GM12878 (cell line): ENCODE data around the gene MARCKSL1. TPM values are rescaled to one million over a fixed set of nuclear protein-coding genes. Genes with fewer than 3 reads are reported as not detected.

Source experiments
- ATAC-seq: fragments of 200-7000 bp; cut with Tn5 transposase; 3 replicates; pipeline ENCODE4 v1.9.1; 2020; ENCODE audit warnings: mild to moderate bottlenecking, moderate library complexity
- BruUV-seq: library from RNA; stranded (reverse); fragments of 400-500 nt; replicated peaks from 2 replicates; lab custom pipeline; 2021; lab: Mats Ljungman, UMichigan
- CTCF ChIA-PET: fragments of 300-600 bp; sonication (Branson Sonifier 250); formaldehyde crosslinking; extraction: SDS; loops from one replicate; lab custom pipeline; 2021; ENCODE audit warnings: inconsistent platforms; lab: Yijun Ruan, JAX
- POLR2A ChIA-PET: fragments of 350-600 bp; formaldehyde crosslinking; extraction: SDS; loops from one replicate; lab custom pipeline; 2021; ENCODE audit warnings: inconsistent platforms; lab: Charles Lee
- RAD21 ChIA-PET: fragments of 300-600 bp; sonication (Branson Sonifier 250); formaldehyde crosslinking; loops from one replicate; lab custom pipeline; 2023; ENCODE audit warnings: antibody characterized with exemption; ENCODE audit not compliant: unreplicated experiment; lab: Charles Lee
- SMC1A ChIA-PET: fragments of 300-600 bp; sonication (Branson Sonifier 250); formaldehyde crosslinking; loops from one replicate; lab custom pipeline; 2023; ENCODE audit not compliant: unreplicated experiment, uncharacterized antibody; lab: Charles Lee
- DNase-seq: peaks from one replicate; pipeline ENCODE4 v3.0.0-alpha.2; 2011; ENCODE audit warnings: low read depth, low spot score
- FAIRE-seq: peaks from 3 replicates; lab custom pipeline; 2011; peaks lifted over from hg19 to GRCh38; lab: Jason Lieb, UNC
- H2AFZ ChIP-seq: 2 replicates; pipeline ENCODE4 v1.6.0; 2011; ENCODE audit warnings: low read depth, low read length, control low read depth; ENCODE audit not compliant: control insufficient read depth
- H3K27ac ChIP-seq: 2 replicates; pipeline ENCODE4 v1.5.1; 2011; ENCODE audit warnings: control low read depth; ENCODE audit not compliant: control insufficient read depth, insufficient read depth
- H3K27me3 ChIP-seq, 2 experiments: replicated peaks in 1 of 2; 2 replicates each; pipeline versions ENCODE4 v1.6.0 to v1.6.1; 2011; ENCODE audit warnings: low read length in 1 of 2; ENCODE audit not compliant: control insufficient read depth in 2 of 2, insufficient read depth in 2 of 2
- H3K36me3 ChIP-seq, 2 experiments: 2 replicates each; pipeline ENCODE4 v1.5.1; 2011; ENCODE audit warnings: low read length in 1 of 2; ENCODE audit not compliant: control insufficient read depth in 2 of 2, insufficient read depth in 2 of 2
- H3K4me1 ChIP-seq: 2 replicates; pipeline ENCODE4 v1.6.1; 2011; ENCODE audit warnings: mild to moderate bottlenecking, low read length, moderate library complexity, mixed read lengths; ENCODE audit not compliant: control insufficient read depth, insufficient read depth
- H3K4me2 ChIP-seq: 2 replicates; pipeline ENCODE4 v1.6.0; 2011; ENCODE audit warnings: control low read depth; ENCODE audit not compliant: control insufficient read depth, insufficient read depth
- H3K4me3 ChIP-seq: fragments of 200-600 bp; sonication (generic); 2 replicates; pipeline ENCODE4 v1.5.1; 2016
- H3K79me2 ChIP-seq: 2 replicates; pipeline ENCODE4 v1.6.0; 2011; ENCODE audit warnings: low read length; ENCODE audit not compliant: control insufficient read depth, insufficient read depth
- H3K9ac ChIP-seq: 2 replicates; pipeline ENCODE4 v1.8.0; 2011; ENCODE audit warnings: low read length, control low read depth, mixed read lengths; ENCODE audit not compliant: control insufficient read depth, insufficient read depth
- H3K9me3 ChIP-seq: replicated peaks from 3 replicates; pipeline ENCODE4 v1.5.1; 2011; ENCODE audit warnings: mild to moderate bottlenecking, low read length; ENCODE audit not compliant: control insufficient read depth, insufficient read depth
- H4K20me1 ChIP-seq: 2 replicates; pipeline ENCODE4 v1.6.0; 2011; ENCODE audit not compliant: control insufficient read depth, insufficient read depth
- EP300 ChIP-seq, 2 experiments: fragments of 150-350 bp in 1 of 2; IDR thresholded peaks; 2 replicates each; pipeline ENCODE4 v1.6.1; 2011 to 2012; ENCODE audit warnings: low read depth in 2 of 2, low read length in 2 of 2, borderline replicate concordance in 1 of 2, improper control_type of control experiment in 1 of 2, inconsistent platforms in 1 of 2; ENCODE audit not compliant: control insufficient read depth in 1 of 2
- ETV6 ChIP-seq, 2 experiments: fragments of 450-650 bp in 1 of 2; IDR thresholded peaks in 1 of 2; conservative IDR thresholded peaks in 1 of 2; 2 replicates each; pipeline ENCODE4 v1.6.1; 2014; ENCODE audit warnings: antibody characterized with exemption in 1 of 2, borderline replicate concordance in 1 of 2, low read depth in 1 of 2, mild to moderate bottlenecking in 1 of 2, moderate library complexity in 1 of 2
- HSF1 ChIP-seq: fragments of 150-350 bp; IDR thresholded peaks from 2 replicates; pipeline ENCODE4 v1.6.1; 2014; ENCODE audit warnings: mild to moderate bottlenecking, low read depth, low read length
- MYB ChIP-seq: fragments of 150-350 bp; IDR thresholded peaks from 2 replicates; pipeline ENCODE4 v1.6.1; 2014; ENCODE audit warnings: mild to moderate bottlenecking, low read depth, low read length, borderline replicate concordance
- NFIC ChIP-seq: IDR thresholded peaks from 2 replicates; pipeline ENCODE4 v1.6.1; 2012; ENCODE audit warnings: low read depth, mild to moderate bottlenecking, inconsistent platforms, low read length, moderate library complexity
- NR2C1 ChIP-seq: fragments of 450-650 bp; IDR thresholded peaks from 2 replicates; pipeline ENCODE4 v1.6.1; 2017; ENCODE audit warnings: antibody characterized with exemption, mild to moderate bottlenecking, moderate library complexity
- NR2F1 ChIP-seq: fragments of 450-650 bp; conservative IDR thresholded peaks from 2 replicates; pipeline ENCODE4 v1.6.1; 2017; ENCODE audit warnings: mild to moderate bottlenecking
- PAX5 ChIP-seq: IDR thresholded peaks from 2 replicates; pipeline ENCODE4 v1.6.1; 2011; ENCODE audit warnings: low read depth, low read length, borderline replicate concordance
- PBX3 ChIP-seq: IDR thresholded peaks from 2 replicates; pipeline ENCODE4 v1.6.1; 2011; ENCODE audit warnings: mild to moderate bottlenecking, low read depth, low read length, moderate library complexity; ENCODE audit not compliant: insufficient replicate concordance
- PKNOX1 ChIP-seq: fragments of 450-650 bp; IDR thresholded peaks from 2 replicates; pipeline ENCODE4 v1.6.1; 2016; ENCODE audit warnings: mild to moderate bottlenecking
- SMAD1 ChIP-seq: fragments of 450-650 bp; IDR thresholded peaks from 2 replicates; pipeline ENCODE4 v1.6.1; 2018; ENCODE audit warnings: mild to moderate bottlenecking, low read depth; ENCODE audit not compliant: partially characterized antibody
- STAT3 ChIP-seq: IDR thresholded peaks from 2 replicates; pipeline ENCODE4 v1.6.1; 2011; ENCODE audit warnings: low read depth, low read length, improper control_type of control experiment
- WRNIP1 ChIP-seq: IDR thresholded peaks from 2 replicates; pipeline ENCODE4 v1.6.1; 2011; ENCODE audit warnings: low read depth, low read length, improper control_type of control experiment, borderline replicate concordance
- ZNF384 ChIP-seq: IDR thresholded peaks from 2 replicates; pipeline ENCODE4 v1.6.1; 2012; ENCODE audit warnings: low read depth, mild to moderate bottlenecking, low read length, improper control_type of control experiment, borderline replicate concordance
- WGBS: methylation state at CpG from one replicate; pipeline ENCODE4 v1.1.6; 2016; ENCODE audit warnings: low lambda C conversion rate; ENCODE audit not compliant: insufficient replicate concordance, insufficient coverage; ENCODE audit errors: missing lambda C conversion rate; 5-methylcytosine and 5-hydroxymethylcytosine counted together
- in situ Hi-C: fragments of 300-500 bp; cut with MboI; formaldehyde crosslinking; loops from 9 replicates; pipeline ENCODE4 v1.14.3; 2018; ENCODE audit warnings: mixed read lengths
- intact Hi-C: fragments of 100-400 bp; cut with micrococcal nuclease; formaldehyde crosslinking; loops from one replicate; pipeline ENCODE4 v1.14.2; 2022; ENCODE audit not compliant: unreplicated experiment
- polyA plus RNA-seq, 11 experiments: library from polyadenylated mRNA; depleted of rRNA in 4 of 11; unstranded in 6 of 11; stranded (reverse) in 5 of 11; fragments of >200 nt; fragmentation: Nextera tagmentation in 4 of 11; fragmentation: Illumina TruSeq in 1 of 11; extraction: Ambion mirVana in 4 of 11; extraction: Trizol in 1 of 11; gene quantifications; 1 replicate in 1 of 11; 2 replicates in 10 of 11; pipeline versions ENCODE4 v1.2.1 to v1.2.3, GENCODE V29; 2011 to 2016; ENCODE audit warnings: inconsistent platforms in 2 of 11, missing spikeins in 2 of 11, low read depth in 1 of 11
- total RNA-seq, 4 experiments: library from RNA; depleted of rRNA in 3 of 4; stranded (reverse); fragments of >200 nt in 3 of 4; fragmentation: Illumina TruSeq in 1 of 4; extraction: Trizol in 1 of 4; gene quantifications; 2 replicates each; pipeline versions ENCODE4 v1.2.1 to v1.2.3, GENCODE V29; 2013 to 2021
- TF ChIP-seq, protein P1 (sequence below): IDR thresholded peaks from 2 replicates; pipeline ENCODE4 v1.6.1; 2011; ENCODE audit warnings: low read depth, low read length, improper control_type of control experiment, borderline replicate concordance
- TF ChIP-seq, protein P2 (sequence below): IDR thresholded peaks from 2 replicates; pipeline ENCODE4 v1.6.1; 2012; ENCODE audit warnings: low read depth, low read length, improper control_type of control experiment

MARCKSL1 gene
- total and polyA plus RNA-seq, 10 of the 15 experiments (the other 5 are each of a cell fraction or from before 2014, with no cell fraction given), result 14.5 to 225 (median 158) TPM

- no peak for TF ChIP-seq PBX3
- TF ChIP-seq NFIC, result no peak
- no peak for TF ChIP-seq PKNOX1
- no peak for TF ChIP-seq NR2F1
- no peak for TF ChIP-seq WRNIP1
- TF ChIP-seq STAT3, result no peak
- no peak for TF ChIP-seq NR2C1
Observed at GRCh38 chr1:32358435-32358834, 22.4 kb upstream of the MARCKSL1 start (continued).

DNA sequence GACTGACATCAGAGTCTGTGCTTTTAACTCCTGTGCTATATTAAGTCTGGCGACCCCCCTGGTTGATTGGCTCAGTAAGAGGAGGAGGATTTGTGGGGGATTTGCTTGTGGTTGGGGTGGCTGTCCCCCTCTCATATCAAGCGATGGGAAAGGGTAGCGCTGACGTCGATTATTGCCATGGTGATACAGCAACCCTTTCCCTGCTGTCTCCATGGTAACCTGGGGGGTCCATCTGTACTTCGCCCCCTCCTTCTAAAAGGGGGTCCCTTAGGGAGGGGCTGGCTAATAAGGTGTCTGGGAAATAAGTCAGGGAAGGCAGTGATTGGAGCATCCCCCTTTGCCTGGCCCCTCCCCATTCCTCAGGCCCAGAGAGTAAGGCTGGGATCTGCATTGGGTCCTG is 21.6 kb upstream of the MARCKSL1 start:
- Histone ChIP-seq H3K27me3 (no peaks in the 10 kb centered on the region), H4K20me1 (no peaks in the 10 kb centered on the region), H2AFZ (no peak overlapping the region), H3K4me2 (no peak overlapping the region), H3K4me3 (no peak overlapping the region)
- intact Hi-C loops, result no loop called here
- FAIRE-seq, result no peak
- SMC1A ChIA-PET, result no interaction called here
- in situ Hi-C loops, result no loop called here
- POLR2A ChIA-PET, result no interaction called here
- TF ChIP-seq PAX5 (no peak), HSF1 (no peak), EP300 (IDR thresholded peaks at IDR 0.05; ENCODE audit: borderline replicate concordance in 1 of 2, control insufficient read depth in 1 of 2, low read depth in 2 of 2, low read length in 2 of 2) (no peak), SMAD1 (no peak), ETV6 (conservative IDR thresholded peaks at IDR 0.05 in 1 of 2, IDR thresholded peaks at IDR 0.05 in 1 of 2; ENCODE audit: borderline replicate concordance in 1 of 2, low read depth in 1 of 2) (no peak), MYB (no peak), ZNF384 (no peak)
- TF ChIP-seq, protein P1, sequence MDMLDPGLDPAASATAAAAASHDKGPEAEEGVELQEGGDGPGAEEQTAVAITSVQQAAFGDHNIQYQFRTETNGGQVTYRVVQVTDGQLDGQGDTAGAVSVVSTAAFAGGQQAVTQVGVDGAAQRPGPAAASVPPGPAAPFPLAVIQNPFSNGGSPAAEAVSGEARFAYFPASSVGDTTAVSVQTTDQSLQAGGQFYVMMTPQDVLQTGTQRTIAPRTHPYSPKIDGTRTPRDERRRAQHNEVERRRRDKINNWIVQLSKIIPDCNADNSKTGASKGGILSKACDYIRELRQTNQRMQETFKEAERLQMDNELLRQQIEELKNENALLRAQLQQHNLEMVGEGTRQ, result no peak
- TF ChIP-seq, protein P2, sequence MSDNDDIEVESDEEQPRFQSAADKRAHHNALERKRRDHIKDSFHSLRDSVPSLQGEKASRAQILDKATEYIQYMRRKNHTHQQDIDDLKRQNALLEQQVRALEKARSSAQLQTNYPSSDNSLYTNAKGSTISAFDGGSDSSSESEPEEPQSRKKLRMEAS, result no peak
- TF ChIP-seq, all 136 proteins: peak for 0
- Histone ChIP-seq H3K27ac (no peak overlapping the region), H3K9me3 (no peaks in the 10 kb centered on the region), H3K36me3 (no peaks in the 10 kb centered on the region), H3K9ac (no peak overlapping the region), H3K79me2 (no peaks in the 10 kb centered on the region), H3K4me1 (peaks cover 9% of the 10 kb centered on the region)
- ChIA-PET CTCF (no interaction called here), RAD21 (no interaction called here)
- ATAC-seq (no peak), DNase-seq (no peak)
- WGBS, result 67% methylated on average over 6 of the region's 6 CpGs
- BruUV-seq, result no TSS peak
